Measurements from ENCODE around the gene FBXL17. TPM values are rescaled to one million over a fixed set of nuclear protein-coding genes. Genes with fewer than 3 reads are reported as not detected.

The FBXL17 gene
- total RNA-seq, 4 donors from 2014 or later = 10.9 to 19.8 (median 15.0) TPM

DNA sequence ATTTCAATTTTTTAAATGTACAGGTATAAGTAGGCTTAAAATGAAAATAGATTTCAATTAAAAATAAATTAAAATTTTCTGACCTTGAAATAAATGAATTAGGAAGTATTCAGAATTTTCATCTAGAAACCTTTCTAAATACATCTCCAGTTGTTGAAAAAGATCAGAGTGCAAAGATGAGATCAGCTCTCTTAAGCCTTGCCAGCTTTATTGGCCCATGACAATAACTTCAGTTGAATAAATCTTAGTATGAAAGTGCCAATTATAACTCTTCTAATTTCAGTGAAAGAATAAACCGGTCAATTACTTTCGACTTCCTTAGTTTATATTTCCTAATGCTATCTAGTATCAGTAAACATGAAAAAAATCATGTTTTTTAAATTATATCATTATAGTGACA is 117.4 kb downstream of the FBXL17 start:
- ATAC-seq (ENCODE audit: low FRiP score) (no peak), DNase-seq (ENCODE audit: low spot score) (no peak)
- TF ChIP-seq, protein P1, sequence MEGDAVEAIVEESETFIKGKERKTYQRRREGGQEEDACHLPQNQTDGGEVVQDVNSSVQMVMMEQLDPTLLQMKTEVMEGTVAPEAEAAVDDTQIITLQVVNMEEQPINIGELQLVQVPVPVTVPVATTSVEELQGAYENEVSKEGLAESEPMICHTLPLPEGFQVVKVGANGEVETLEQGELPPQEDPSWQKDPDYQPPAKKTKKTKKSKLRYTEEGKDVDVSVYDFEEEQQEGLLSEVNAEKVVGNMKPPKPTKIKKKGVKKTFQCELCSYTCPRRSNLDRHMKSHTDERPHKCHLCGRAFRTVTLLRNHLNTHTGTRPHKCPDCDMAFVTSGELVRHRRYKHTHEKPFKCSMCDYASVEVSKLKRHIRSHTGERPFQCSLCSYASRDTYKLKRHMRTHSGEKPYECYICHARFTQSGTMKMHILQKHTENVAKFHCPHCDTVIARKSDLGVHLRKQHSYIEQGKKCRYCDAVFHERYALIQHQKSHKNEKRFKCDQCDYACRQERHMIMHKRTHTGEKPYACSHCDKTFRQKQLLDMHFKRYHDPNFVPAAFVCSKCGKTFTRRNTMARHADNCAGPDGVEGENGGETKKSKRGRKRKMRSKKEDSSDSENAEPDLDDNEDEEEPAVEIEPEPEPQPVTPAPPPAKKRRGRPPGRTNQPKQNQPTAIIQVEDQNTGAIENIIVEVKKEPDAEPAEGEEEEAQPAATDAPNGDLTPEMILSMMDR (IDR thresholded peaks at IDR 0.05) = no peak

DNA sequence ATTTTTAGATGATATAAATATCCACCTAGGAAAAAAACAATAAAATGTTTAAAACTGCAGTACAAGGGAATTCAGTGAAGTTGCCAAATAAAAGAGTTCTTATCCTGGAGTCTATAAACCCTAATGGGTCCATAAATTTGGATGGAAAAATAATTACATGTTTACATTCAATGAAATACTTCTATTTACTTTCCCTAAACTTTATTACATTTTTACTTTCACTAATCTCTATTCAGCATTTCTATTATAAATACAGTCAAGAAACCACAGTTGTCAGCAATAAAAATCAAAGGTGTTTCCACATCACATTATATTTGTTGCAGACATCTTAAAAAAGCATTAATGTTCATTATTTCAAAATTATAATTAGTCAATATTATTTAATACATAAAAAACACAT is 118.6 kb downstream of the FBXL17 start:
- DNase-seq (ENCODE audit: low spot score) (no peak), ATAC-seq (ENCODE audit: low FRiP score) (no peak)
- TF ChIP-seq, protein P1 (IDR thresholded peaks at IDR 0.05) = no peak

DNA sequence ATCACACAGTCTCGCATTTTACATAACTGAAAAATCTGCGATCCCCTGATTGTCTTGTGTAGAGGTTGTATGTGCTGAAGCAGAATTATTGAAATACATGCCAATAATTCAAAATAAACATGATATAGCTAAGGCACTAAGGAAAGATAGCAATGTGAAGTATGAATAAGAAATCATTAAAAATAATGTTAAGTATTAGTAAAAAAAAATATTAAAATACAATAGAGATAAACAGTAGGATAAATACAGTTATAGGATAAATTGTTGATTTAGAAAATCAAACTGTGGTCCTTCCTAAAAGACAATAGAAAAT is 121.1 kb downstream of the FBXL17 start:
- TF ChIP-seq, protein P1 (IDR thresholded peaks at IDR 0.05) = no peak
- ATAC-seq (ENCODE audit: low FRiP score) (no peak), DNase-seq (ENCODE audit: low spot score) (no peak)

DNA sequence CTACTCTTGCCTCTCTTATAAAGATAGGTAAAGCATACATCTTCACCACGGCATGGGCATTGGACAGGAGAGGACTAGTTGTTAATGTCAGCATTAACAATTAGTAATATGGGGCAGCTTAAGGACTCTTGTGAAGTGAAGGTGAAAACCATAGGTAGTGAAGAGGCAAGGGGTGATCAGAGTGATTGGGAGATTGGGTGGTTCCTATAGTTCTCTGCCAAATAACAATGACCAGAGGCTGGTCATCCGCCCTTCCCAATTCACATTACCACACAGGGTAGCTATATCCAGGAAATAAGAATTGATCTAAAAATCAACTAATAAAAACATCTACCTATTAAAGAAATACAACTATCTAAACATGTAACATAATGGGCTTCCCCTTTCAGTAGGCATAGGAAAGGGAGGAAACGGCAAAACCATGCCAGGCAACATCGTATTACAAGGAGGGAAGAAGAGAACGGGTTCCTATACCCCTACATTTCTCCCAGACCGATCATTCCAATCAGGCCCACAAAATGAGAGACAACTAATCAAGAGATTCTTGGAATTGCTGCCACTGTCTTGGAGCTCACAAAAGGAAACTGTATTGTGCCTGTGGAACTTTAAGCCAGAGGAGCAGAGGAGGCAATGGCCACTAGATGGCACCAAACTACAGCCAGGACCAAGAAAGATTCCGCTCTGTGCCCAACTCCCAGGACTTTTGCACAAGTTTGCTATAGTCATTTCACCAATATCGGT is 121.6 kb downstream of the FBXL17 start:
- ATAC-seq (ENCODE audit: low FRiP score) (peak; percentile 86), DNase-seq (ENCODE audit: low spot score) (peak; percentile 55)
- TF ChIP-seq, protein P1 (IDR thresholded peaks at IDR 0.05) = peak in 1 of 3 donors; percentile 63

DNA sequence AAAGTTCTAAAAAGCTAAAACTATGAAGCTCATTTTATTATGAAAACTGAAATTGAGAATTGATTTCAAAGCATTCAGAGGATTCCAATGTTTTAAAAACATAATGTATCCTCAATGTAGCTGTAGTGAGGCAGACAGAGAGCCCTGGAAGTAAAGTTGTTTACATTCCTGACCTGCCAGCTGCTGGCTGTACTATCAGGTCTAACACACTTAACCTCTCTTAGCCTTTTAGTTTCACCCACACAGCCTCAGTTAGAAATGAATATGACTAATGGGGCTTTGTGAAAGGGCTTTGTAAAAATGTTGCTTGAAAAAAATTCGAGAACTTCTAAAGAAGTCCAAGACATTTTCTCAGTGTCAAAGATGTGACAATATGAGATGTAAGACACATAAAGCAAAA is 122.6 kb downstream of the FBXL17 start:
- TF ChIP-seq, protein P1 (IDR thresholded peaks at IDR 0.05) = no peak
- ATAC-seq (ENCODE audit: low FRiP score) (no peak), DNase-seq (ENCODE audit: low spot score) (no peak)

DNA sequence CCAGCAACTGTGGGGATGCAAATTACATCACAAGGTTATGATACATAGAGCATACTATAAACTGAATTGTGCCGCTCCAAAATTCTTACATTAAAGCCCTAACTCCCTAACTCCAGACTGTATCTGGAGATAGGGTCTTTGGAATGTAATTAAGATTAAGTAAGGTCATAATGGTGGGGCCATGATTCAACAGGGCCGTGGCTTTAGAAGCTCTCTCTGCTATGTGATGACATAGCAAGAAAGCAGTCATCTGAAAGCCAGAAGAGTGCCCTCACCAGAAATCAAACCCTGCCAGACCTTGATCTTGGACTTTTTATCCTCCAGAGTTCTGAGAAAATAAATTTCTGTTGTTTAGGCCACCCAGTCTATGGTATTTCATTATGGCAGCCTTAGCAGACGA is 123.9 kb downstream of the FBXL17 start:
- ATAC-seq (ENCODE audit: low FRiP score) (no peak), DNase-seq (ENCODE audit: low spot score) (no peak)
- TF ChIP-seq, protein P1 (IDR thresholded peaks at IDR 0.05) = no peak

DNA sequence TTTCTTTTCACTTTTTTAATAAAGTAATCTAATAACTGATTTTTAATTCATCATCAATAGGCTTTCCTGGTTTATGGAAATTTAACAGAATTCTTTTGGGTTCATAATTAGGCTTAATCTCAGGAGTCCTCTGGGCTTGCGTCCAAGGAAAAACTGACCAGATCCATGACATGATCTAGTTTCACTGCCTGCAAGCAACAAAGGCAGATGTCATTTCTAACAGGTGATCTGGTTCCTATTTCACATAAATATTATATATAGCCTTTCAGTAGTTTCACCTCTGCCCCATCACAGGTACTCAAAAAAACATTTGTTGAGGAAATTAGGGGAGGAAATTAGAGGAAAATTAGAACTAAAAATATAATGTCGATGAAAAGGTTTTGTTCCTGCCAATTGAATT is 126.4 kb downstream of the FBXL17 start:
- no peak for DNase-seq (ENCODE audit: low spot score)
- no peak for ATAC-seq (ENCODE audit: low FRiP score)
- TF ChIP-seq, protein P1 (IDR thresholded peaks at IDR 0.05) = no peak
